Measurements from ENCODE around the gene KDM4C. TPM values are rescaled to one million over a fixed set of nuclear protein-coding genes. Genes with fewer than 3 reads are reported as not detected.

KDM4C gene
- total and polyA plus RNA-seq, 10 donors, result 11.1 to 85.5 (median 61.9) TPM

GRCh38 chr9:7166074-7166473 lies 408.3 kb downstream of the KDM4C start:
- no peaks in the 10 kb centered on the region for H3K27me3 ChIP-seq (replicated peaks in 1 of 7)
- no peaks in the 10 kb centered on the region for H3K4me1 ChIP-seq
- no peaks in the 10 kb centered on the region for H3K9me3 ChIP-seq
- peaks cover 4 to 85% (median 37%) of the 10 kb centered on the region in 6 donors for H3K36me3 ChIP-seq
- intact Hi-C loops (cut with DNase I; ENCODE audit: low total_unique reads), result no loop called here
- 91 to 100% (median 96%) methylated on average over 1 of the region's 1 CpG for WGBS, 5 donors
- DNase-seq, result no peak
- no peak overlapping the region for H3K27ac ChIP-seq
- TF ChIP-seq POLR2A (IDR thresholded peaks at IDR 0.05) (no peak), POLR2AphosphoS5 (IDR thresholded peaks at IDR 0.05) (no peak), CTCF (IDR thresholded peaks at IDR 0.05 in 8 of 11, conservative IDR thresholded peaks at IDR 0.05 in 3 of 11) (no peak)
- no peak overlapping the region for H3K4me3 ChIP-seq

- H3K36me3 ChIP-seq, result peaks cover 3 to 100% (median 48%) of the 10 kb centered on the region in 6 donors
- no peak overlapping the region for H3K27ac ChIP-seq
- no peak for DNase-seq
- H3K4me3 ChIP-seq, result no peak overlapping the region
- no peaks in the 10 kb centered on the region for H3K9me3 ChIP-seq
- H3K4me1 ChIP-seq, result no peaks in the 10 kb centered on the region
- TF ChIP-seq POLR2AphosphoS5 (IDR thresholded peaks at IDR 0.05), result no peak
- TF ChIP-seq CTCF (IDR thresholded peaks at IDR 0.05 in 8 of 11, conservative IDR thresholded peaks at IDR 0.05 in 3 of 11), result no peak
- TF ChIP-seq POLR2A (IDR thresholded peaks at IDR 0.05), result no peak
- no peaks in the 10 kb centered on the region for H3K27me3 ChIP-seq (replicated peaks in 1 of 7)
- intact Hi-C loops (cut with DNase I; ENCODE audit: low total_unique reads), result no loop called here
- WGBS, 5 donors, result 89 to 96% (median 93%) methylated on average over 3 of the region's 3 CpGs
Observed at GRCh38 chr9:7169717-7170389, 412.1 kb downstream of the KDM4C start.

- Histone ChIP-seq H3K4me3 (no peak overlapping the region), H3K9me3 (no peaks in the 10 kb centered on the region), H3K27ac (no peak overlapping the region), H3K4me1 (no peaks in the 10 kb centered on the region), H3K27me3 (replicated peaks in 1 of 7) (no peaks in the 10 kb centered on the region), H3K36me3 (peaks cover 0 to 99% (median 46%) of the 10 kb centered on the region in 6 donors)
- WGBS, 5 donors, result 91 to 97% (median 94%) methylated on average over 10 of the region's 10 CpGs
- intact Hi-C loops (cut with DNase I; ENCODE audit: low total_unique reads), result no loop called here
- DNase-seq, result no peak
- TF ChIP-seq CTCF (IDR thresholded peaks at IDR 0.05 in 8 of 11, conservative IDR thresholded peaks at IDR 0.05 in 3 of 11) (no peak), POLR2AphosphoS5 (IDR thresholded peaks at IDR 0.05) (no peak), POLR2A (IDR thresholded peaks at IDR 0.05) (no peak)
Observed at GRCh38 chr9:7171396-7172153, 413.8 kb downstream of the KDM4C start.
